HG02973 (cell line): ENCODE results near the gene GRIK4.
"Not testable (repeated sequence)": the region's sequence is repeated elsewhere in the genome, so short reads cannot be mapped to it uniquely, and the experiment has no call there.

Experiments used
- ATAC-seq: cut with Tn5 transposase; IDR thresholded peaks from one replicate; pipeline ENCODE4 v1.9.1; 2021; ENCODE audit warnings: moderate library complexity; ENCODE audit not compliant: unreplicated experiment

GRIK4 gene

DNA sequence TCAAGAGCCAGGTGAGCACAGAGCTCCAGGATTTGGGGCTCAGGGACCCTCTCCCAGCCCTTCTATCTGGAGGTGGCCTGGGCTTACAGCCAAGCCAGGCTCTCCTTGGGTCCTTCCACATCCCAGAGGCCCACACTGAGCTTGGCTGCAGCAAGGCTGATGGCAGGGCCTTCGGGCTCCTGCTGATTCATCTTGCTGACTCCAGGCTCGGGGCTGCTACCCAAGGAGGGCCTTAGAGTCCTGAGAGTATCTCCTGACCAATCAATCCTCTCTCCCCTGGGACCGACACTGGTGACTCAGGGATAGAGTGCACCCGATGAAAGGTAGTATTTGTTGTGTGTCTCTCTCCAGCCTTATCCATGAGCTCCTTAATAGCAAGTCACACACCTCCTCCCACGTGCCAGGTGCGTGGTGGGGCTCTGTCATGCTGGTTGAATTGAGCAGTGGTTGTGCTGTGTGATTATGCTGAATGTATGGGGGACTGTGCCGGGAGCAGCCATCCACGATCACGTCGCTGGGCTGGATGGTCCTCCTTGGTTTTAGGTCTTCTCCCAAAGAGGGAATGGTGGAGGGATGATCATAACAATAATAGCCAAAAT, 62.3 kb downstream of the GRIK4 start:
- no peak for ATAC-seq

DNA sequence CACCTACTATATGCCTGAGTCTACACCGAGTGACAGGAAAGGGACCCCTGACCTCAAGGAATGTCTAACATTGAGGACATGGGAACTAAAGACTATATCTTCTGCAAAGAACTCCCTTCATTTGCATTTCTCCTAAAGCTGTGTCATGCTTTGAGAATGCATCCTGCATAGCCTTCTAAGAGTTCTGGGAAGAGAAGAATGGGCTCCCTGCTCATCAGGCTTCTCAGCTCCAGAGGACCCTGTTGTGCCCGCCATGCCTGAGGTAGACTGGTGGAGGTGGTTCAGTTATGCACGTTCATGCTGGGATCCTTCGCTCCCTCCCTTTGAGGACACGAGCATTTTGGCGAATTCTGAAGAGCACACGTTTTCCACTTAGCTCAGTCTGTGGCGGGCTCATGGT, 63.3 kb downstream of the GRIK4 start:
- no peak for ATAC-seq

GRCh38 chr11:120575461-120575860, 63.9 kb downstream of the GRIK4 start:
- ATAC-seq, result no peak

- no peak for ATAC-seq
These were observed 65.1 kb downstream of the GRIK4 start for GRCh38 chr11:120576606-120577005.

- ATAC-seq, result no peak
These were observed 65.5 kb downstream of the GRIK4 start for GRCh38 chr11:120577041-120577440.

DNA sequence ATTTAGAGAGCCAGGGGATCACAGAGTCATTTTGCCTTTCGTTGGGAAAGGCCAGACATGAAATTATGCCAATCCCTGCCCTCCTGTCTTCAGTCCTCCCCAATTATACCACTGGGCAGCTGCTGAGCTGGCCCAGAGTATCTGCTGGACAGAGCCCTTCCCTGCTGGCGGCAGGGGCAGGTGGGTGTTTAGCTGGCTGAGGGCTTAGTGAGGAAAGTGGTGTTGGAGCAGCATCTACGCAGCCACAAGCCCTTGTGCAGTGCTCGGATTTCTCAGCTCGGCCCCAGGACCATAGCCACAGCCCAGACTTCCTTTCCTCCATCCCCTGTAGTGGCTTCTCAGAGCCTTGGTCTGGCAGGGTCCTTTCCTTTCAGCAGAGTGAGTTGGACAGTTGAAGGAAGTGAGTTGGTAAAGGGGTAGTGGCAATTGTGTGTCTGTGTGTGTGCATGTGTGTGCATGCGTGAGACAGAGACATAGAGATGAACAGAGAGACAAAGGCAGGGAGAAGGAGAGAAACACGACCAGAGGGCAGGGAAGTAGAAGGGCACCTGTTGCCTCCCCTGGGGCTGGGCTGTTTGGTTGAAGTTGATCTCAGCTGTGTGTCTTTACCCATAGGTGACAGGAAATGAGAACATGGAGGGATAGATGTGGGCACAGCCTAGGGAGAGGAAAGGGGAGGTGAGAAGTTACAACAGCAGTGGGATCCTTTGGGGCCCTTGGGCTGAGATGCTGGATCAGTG, 66.2 kb downstream of the GRIK4 start:
- no peak for ATAC-seq

DNA sequence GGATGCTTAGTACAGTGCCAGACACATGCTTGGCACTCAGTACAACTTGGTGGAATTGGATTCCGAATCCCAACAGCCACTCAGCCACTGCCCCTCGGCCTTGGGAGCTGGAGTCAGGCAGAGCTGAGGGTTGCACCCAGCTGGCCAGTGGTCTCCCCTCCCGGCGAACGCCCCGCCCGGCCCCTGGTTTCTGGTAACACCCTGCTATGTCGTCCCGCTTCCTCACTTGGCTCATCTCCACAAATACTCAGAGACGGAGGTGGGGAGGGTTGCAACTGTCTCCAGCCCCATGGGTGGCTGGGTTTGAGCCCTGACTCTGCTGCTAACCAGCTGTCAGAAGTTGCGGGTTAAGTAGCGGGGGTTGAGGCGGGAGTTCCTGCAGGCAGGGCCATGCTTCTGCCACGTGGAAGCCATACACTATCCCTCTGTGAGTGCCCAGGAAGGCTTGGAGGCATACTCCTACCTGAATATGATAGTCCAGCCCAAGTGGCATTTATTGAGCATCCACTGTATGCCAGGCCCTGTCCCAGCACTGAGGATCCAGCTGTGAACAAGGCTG, 67.1 kb downstream of the GRIK4 start:
- no peak for ATAC-seq

DNA sequence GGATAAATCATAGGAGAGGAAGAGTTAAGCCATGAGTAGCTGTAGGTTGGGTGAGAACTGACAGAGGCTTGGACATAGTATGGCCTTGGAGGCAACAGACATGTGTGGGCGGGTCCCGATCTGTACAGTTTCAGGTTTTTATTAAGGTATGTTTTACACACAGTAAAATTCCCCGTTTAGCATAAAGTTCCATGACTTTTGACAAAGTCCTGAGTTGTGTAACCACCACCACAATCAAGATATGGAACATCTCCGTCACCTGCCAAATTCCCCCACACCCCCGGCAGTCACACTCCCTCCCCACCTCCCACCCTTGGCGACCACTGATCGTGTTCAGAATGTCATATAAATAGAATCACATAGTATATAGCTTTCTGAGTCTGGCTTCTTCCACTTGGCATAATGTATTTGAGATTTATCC, 68.1 kb downstream of the GRIK4 start:
- peak; percentile 59 for ATAC-seq

- no peak for ATAC-seq
These were observed 69.8 kb downstream of the GRIK4 start for GRCh38 chr11:120581313-120581712.

DNA sequence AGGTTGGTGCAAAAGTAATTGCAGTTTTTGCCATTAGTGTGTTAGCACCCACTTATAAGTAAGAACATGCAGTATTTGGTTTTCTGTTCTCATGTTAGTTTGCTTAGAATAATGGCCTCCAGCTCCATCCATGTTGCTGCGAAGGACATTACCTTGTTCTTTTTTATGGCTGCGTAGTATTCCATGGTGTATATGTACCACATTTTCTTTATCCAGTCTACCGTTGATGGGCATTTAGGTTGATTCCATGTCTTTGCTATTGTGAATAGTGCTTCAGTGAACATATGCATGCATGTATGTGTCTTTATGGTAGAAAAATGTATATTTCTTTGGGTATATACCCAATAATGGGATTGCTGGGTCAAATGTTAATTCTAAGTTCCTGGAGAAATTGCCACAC, 71.0 kb downstream of the GRIK4 start:
- not testable (repeated sequence) for ATAC-seq

GRCh38 chr11:120586072-120586471, 74.5 kb downstream of the GRIK4 start:
- no peak for ATAC-seq

DNA sequence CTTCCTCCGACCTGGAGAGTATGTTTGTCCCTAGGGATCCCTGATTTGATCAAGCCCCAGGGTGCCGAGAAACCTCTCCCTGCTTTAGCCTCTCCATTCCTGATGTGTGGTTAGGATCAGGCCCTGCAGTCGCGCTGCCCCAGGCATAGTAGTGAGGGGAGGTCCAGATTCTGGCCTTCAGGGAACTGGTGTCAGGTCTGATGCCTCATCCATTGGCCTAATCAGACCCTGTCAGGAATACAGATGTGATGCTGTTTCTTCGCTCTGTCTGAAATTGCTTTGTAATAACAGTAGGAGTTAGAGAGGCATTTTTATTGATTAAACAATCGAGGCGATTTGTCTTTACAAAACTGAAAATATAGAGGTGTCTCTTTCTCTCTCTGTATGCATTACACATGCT, 75.2 kb downstream of the GRIK4 start:
- no peak for ATAC-seq

DNA sequence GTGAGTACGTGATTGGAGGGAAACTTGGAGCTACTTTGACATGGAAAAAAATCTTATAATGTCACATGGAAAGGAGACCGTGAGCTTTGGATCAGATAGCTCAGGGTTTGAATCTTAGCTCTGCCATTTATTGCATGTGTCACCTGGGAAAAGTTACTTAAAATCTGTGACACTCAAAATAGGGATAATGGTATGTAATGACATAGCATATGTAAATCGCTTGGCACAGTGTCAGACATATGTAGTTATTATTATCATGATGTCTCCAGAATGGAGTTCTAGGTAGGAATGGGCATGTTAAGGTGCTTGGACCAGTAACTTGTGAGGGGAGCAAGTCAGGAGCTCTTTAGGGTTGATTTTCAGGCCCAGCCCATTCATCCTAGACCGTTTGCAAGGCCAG, 75.8 kb downstream of the GRIK4 start:
- ATAC-seq, result no peak

GRCh38 chr11:120589376-120589775, 77.8 kb downstream of the GRIK4 start:
- ATAC-seq, result no peak

DNA sequence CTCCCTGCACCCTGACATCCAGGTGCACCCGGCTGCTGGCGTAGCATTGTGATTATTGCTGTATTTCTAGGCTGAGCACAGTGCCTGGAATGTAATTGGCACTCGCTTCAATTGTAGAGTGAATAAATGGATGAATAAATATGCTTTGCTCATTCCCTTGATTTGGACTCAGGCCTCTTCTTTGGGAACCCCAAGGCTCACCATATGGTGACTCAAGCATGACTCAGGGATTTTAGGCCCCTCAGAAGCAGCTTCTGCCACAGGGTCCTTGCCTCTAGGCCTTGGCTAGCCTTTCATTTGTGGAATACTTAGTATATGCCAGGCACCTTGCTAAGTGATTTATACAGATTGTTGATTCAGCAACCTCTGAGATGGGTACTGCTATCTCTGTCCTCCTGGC, 78.9 kb downstream of the GRIK4 start:
- ATAC-seq, result no peak

DNA sequence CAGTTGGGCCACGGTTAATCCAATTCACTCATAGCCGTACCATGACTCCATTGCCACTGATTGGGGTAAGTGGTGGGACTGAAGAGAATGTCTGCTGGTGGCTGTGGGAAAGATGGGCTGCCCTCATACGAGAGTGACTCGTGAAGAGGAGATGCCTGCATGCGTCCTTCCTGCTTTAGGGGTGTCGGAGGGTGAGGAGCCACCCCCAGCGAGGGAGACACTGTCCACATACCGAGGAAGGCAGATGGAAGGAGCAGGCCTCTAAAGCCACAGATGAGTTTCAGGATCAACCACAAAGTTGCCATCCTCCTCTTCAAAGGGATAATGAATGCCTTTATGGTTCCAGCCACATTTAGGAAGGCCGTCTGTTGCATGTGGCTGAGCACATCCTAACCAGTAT, 83.2 kb downstream of the GRIK4 start:
- no peak for ATAC-seq

DNA sequence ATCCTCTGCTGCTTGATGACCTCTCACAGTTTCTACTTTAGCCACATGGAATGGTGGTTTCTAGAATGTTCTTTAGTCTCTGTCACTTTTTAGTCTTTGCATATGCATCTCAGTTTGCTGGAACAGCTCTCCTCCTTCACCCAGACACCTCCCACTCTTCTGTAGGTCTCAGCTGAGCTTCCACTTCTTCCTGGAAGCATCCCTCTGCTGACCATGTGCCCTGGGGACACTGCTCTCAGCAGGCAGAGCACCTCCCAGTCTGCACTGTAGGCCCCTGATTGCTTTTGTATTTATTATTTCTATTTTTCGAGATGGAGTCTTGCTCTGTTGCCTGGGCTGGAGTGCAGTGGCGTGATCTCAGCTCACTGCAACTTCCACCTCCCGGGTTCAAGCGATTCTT, 84.0 kb downstream of the GRIK4 start:
- no peak for ATAC-seq

DNA sequence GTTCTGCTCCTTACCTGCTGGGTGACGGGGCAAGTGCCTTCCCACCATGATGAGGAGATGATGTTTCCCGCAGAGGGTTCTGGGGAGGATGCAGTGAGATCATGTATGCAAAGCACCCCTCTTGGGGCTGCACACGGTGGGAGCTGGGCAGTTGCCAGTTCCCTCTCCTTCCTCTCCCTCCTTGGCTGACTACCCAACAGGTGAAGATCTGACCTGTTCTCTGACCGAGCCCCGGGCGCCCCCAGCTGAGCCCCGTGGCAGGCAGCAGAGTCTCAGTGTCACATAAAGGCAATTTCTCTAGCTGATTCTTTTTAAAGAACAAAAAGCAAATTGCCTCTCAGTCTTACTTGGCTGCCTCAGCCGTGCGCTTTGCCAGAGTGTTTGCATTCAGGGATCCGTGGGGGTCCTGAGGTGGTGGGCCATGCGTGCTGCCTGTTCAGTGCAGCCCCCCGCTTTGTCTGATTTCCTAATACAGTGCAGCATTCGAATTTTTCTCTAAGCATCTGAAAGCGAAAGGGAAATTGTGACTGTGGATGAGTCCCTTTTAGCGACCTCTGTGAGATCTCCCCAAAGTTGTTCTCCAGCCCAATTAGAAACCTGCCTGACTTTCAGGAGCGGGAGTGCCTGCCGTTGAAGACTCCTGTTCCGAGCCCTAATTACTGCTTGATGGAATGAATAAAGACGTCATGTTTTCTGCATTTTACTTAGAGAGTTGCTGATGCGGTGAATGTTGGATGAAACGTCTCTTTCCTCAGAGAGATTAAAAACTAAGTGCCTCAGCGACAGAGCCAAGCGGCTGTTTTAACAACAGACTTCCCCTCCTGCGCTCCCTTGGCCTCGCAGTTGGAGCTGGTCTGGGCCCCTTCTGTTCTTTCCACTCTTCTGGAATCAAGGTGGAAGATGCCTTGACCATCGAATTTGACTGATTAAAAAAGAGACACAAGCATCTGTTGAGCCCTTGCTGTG, 86.0 kb downstream of the GRIK4 start:
- ATAC-seq, result no peak

- no peak for ATAC-seq
These were observed 87.1 kb downstream of the GRIK4 start for GRCh38 chr11:120598517-120599257.

- ATAC-seq, result no peak
These were observed 88.4 kb downstream of the GRIK4 start for GRCh38 chr11:120599816-120600420.
